Hematopoietic multipotent progenitor cell treated with erythropoietin and hydrocortisone succinate and interleukin-3 and kit ligand, for 8 days (in vitro differentiated cells): ENCODE measurements around the gene KCNJ4.
"Not testable (repeated sequence)": the region's sequence is repeated elsewhere in the genome, so short reads cannot be mapped to it uniquely, and the experiment has no call there.

ENCODE experiments used
- DNase-seq: peaks from one replicate; pipeline ENCODE4 v3.0.0-alpha.2; 2015

KCNJ4 gene

DNA sequence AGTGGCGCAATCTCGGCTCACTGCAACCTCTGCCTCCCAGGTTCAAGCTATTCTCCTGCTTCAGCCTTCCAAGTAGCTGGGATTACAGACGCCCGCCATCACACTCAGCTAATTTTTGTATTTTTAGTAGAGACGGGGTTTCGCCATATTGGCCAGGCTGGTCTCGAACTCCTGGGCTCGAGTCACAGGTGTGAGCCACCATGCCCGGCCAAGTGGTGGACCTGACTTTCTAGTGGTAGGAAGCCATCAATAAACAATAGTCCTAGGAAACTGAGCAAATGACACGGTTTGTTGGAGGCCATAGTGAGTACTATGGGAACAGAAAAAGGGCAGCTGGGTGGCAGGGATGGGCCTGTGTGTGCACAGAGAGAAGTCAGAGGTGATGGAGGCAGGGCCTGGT, 15.2 kb upstream of the KCNJ4 start:
- DNase-seq, result not testable (repeated sequence)

- DNase-seq, result no peak
These were observed 14.3 kb upstream of the KCNJ4 start for GRCh38 chr22:38469306-38469781.

DNA sequence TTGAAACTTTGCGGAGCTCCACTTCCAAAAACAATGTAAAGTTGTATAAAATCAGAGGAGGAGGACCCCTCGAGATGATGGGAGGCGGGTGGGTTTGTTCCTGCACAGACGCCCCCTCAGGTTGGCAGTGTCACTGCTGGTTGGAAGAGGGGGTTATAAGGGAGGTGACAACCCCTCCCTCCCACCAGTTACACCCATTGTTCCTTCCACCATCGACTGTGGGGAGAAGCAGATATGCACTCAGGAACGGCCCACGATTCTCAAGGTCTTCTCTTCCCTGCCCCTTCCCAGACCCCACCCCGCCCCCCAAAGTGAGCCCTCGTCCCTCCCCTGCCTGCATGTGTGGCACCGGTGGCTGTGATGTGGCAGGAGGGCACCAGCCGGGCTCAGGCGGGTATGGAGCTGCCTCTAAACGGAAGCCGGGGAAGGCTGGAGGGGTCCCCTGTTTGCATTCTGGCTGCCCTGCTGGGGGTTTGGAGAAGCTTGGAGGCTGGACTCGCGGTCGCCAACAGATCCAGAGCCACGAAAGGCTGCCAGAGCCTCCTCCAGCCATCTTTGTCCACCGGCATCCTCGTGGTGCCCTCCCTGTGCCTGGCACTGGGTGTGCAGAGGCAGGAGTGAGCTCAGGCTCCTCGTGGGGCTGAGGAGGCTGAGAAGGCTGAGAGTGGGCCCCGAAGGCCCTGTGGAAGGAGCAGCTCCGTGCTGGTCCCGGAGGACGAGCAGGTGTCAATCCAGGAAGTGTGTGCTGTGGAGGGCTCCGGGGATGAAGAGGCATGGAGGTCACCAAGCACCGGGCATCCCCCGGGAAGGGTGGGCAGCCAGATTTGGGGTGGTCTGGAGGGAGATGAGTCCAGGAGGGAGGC, 13.7 kb upstream of the KCNJ4 start:
- no peak for DNase-seq

DNA sequence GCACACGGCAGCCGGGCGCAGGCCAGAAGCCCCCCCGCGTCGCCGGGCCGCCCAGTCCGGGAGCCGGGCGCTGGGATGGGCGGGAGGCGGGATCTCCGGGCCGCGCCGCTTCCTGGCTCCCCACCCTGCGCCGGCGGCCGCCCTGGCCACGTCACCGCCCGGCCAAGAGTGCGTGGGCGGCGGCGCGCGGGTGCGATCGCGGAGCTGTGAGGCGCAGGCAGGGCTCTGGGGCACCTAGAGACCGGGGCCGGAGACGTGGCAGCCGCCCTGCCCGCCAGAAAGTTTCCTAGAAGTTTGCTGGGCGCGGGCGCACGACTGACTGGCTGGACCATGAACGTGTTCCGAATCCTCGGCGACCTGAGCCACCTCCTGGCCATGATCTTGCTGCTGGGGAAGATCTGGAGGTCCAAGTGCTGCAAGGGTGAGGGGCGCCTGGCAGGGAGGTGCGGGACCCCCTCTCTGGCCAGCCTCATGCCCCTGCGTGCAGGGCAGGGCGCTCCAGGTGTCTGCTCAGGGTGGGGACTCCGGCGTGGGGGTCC, 13.0 kb upstream of the KCNJ4 start, which contains the start of gene KDELR3:
Gene KDELR3 (plus strand): TSS at position 193 of the 539 bp plus-strand sequence. CDS start 138 bp downstream, at position 331.
- DNase-seq, result peak; percentile 57

GRCh38 chr22:38467438-38467903, 12.5 kb upstream of the KCNJ4 start:
- DNase-seq, result no peak

GRCh38 chr22:38465673-38466490, 10.9 kb upstream of the KCNJ4 start:
- DNase-seq, result no peak

- no peak for DNase-seq
These were observed 10.1 kb upstream of the KCNJ4 start for GRCh38 chr22:38464992-38465672.

DNA sequence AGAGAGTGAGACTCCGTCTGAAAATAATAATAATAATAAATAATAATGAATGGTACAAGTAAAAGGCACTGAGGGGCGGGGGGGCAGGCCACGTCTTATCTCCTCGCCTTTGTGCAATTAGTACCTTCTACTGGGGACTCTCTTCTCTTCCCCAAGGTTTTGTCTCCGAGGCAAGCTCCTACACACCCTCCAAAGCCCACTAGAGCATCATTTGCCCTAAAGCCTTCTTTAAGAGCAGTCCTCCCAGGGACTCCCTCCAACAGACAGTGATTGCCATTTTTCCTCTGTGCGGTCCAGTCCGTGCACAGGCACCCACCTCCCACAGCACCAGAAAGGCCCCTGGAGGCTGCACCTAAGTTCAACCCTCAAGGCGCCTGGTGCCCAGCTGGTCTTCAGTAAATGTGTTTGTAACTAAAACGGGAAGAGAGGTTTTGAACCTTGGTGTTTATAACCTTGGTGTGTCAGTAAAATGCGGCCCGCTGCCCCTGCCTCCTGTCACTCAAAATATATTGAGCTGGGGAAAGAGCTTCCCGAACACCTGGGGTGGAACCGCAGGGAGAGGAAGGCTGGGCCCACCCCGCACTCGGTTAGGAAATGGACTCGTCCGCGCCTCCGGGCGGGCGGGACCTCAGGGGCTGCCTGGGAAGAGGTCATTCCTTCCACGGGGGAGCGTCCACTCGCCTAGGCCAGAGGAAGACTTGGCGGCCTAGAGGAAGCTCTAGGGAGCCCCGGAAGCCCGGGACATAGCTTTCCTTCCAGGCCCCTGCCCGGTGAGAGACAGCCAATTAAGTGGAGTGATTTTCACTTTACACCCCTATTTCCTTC, 8.2 kb upstream of the KCNJ4 start:
- no peak for DNase-seq

- peak; percentile 66 for DNase-seq
These were observed 6.5 kb upstream of the KCNJ4 start for GRCh38 chr22:38461414-38462081.

GRCh38 chr22:38461057-38461413, 6.0 kb upstream of the KCNJ4 start:
- DNase-seq, result no peak

DNA sequence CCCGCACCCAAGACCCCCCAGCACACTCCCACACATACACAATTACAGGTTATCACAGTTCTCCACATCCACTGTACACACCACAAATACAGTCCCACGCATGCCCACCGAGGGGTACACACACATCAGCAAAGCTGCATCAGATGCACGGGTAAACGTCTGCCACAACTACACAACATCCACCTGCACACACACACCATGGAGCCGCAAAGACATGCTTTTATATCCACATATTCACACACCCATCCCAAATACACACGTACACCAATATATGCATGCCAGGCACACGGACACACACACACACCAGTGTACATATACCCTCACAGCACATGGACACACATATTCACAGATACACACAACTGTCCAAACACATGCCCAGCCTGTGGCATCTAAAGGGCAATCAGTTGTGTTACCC, 5.4 kb upstream of the KCNJ4 start:
- DNase-seq, result no peak

DNA sequence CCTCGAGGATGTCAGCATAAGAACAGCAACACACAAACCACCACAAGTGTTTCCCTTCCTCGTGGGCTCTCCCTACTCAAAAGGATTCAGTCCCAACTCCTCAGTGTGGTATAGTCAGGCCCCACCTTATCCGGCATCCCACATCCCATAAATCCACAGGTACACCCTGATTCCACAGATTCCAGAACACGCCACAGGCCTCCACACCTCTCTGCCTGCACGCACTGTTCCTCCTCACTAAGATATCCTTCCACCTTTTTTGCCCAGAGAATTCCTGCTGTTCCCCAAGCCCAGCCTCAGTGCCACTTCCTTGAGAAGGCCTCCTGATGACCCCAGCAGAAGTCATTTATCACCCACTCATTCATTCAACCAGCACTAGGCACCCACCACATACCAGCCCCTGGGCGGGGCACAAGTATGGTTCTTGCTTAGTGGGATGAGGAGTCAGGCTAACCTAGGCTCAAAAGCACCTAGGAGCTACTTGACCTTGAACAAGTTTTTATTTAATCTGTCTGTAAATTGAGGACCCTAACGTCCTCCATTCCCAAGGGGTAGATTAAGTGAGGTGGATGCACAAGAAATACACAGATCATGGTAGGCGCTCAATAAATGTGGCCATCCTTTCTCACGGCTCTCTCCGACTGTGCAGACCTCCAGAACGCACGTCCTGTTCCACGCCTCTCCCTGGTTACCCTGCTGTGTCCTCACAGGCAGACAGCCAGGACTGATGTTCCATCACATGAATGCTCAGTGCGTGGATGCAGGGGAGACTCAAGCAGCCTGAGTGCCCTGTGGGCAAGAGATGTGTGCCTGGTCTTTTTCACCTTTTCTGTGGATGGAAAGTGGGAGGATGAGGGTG, 2.1 kb upstream of the KCNJ4 start:
- no peak for DNase-seq

DNA sequence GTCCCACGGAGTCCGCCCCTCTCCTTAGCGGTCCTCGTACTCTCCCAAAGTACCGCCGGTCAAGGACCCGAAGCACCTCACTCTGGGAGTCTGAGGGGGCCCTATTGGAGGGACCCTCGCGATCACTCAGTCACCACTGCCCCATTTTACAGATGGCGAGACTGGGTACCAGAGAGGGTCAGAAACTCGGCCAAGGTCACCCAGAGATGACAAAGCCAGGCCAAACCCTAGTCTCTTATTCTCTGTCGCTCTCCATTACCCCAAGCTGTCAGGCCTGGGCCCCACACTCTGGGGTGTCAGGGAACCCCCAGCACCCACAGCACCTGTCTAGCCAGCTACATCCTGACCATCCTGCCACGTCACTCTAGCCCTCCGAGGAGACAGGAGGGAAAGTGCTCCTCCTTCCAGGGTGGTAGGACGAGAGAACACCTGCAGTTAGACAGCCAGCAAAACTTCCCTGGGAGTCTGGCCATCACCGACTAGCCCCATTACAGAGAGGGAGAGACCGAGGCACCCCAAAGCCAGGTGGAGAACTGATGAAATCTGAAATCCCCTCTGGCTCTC, 1.4 kb upstream of the KCNJ4 start:
- DNase-seq, result no peak

DNA sequence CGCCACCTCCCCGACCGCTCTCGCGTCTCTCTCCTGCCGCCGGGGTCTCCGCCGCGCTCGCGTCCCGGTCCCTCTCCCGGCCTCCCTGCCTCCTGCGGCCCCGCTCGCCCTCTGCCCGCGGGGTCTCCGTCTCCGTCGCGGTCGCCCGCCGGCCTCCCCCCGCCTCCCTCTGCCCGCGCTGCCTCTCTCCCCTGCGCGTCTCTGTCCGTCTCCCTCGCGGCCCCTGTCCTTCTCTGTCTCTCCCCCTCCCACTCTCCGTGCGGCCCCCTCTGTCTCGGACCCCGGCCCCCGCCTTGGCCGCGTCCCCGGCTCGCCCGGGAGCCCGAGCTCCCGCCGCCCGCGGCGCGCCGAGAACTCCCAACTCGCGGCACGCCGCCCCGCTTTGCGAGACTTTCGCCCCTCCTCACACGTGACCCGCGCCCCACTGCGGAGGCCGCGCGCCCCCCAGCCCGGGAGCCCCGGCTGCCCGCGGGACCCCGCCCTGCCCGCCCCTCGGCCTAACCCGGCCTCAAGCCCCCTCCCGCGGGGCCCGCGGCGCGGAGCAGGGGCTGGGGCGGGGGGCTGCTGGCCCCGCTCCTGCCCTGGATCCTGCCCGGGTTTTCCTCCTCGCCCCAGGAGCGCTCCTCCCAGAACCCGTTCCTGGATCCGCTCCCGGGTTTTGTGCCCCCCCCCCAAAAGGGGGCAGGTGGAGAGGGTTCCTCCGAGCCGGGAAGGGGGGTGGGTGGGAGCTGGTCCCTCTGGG, 702 bp upstream of the KCNJ4 start:
- DNase-seq, result no peak

- no peak for DNase-seq
These were observed 485 bp downstream of the KCNJ4 start for GRCh38 chr22:38454353-38455075.

DNA sequence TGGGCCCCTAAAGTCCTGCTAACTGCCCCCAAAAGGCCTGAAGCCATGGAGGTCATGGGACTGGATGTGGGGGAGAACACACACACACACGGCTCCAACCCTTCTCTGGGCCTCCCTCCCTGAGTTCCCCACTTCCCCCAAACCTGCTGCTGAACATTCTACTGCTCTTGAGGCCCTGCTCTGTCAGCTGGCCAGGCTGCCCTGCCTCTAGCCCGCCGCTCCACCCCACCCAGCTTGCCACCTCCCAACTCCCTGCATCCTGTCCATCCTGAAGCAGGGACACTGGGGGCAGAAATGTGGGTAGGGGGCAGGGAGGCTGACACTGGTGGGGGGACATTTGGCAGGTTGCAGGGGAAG, 1.0 kb downstream of the KCNJ4 start:
- no peak for DNase-seq

DNA sequence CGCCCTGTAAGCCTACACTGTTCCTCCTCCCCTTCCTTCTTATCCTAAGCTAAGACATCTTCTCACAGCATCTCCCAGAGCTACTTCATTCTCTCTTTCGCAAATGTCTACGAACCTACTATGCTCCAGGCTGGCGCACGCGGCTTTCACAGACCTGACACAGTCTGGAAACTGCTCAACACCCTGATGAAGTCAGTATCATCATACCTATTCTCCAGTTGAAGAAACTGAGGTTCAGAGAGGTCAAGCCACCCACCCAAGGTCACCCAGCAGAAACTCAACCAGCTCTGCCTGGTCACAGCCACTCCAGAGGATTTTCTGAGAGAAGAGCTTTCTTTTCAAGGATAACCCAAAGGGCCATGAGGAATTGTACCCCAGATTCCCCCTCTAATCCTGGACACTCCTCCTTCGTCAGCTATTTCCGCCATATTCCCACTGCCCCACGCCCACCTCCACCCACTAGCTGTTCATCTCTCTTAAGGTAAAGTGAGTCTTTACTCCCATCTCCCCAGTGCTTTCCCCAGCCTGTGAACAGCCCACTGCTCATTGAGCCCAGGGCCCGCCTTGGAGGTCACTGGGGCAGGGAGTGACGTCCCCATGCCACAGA, 1.8 kb downstream of the KCNJ4 start:
- DNase-seq, result no peak
